GM19193 (cell line): Measurements from ENCODE around the gene LSM5.

ENCODE experiments used
- POLR2A ChIP-seq: IDR thresholded peaks from 4 replicates; pipeline ENCODE4 v1.6.1; 2011; ENCODE audit not compliant: insufficient read depth, insufficient read length; ENCODE audit errors: extremely low read depth

LSM5 gene

DNA sequence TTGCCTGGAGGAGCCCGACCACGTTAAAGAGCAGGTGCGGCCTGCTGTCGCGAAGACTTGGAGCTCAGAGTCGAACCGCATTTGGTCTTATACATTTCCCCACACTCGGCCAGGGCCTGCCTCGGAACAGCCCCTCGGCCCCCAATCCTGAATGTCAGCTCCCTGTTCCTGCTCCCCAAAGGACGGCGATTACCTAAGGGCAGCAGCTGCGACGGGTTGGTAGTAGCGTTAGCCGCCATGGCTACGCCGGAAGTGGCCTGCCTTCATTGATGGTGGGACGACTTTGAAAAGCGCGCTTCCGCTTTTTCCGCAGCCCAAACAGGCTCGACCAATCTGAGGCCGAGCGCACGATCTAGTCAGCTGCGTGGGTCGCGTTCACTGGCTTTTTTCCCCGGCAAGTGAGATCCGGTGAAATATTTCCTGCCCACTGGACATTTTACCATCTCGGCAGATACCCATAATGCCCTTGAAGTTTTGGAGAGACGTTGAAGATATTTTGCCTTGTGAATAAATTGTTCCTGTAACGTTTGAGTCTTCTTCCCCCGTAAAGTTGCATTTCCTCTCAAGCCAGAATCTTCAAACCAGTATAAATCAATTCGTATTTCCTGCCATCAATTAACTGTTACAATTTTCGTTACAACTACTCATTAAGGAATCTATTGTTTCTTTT lies at the start of gene LSM5:
LSM5 (minus strand) TSS at position 254 of the 670 bp plus-strand sequence; CDS start at position 239, 15 bp downstream.
- TF ChIP-seq POLR2A = peak; percentile 81

GRCh38 chr7:32539366-32539765 lies 49.2 kb upstream of the LSM5 start:
- TF ChIP-seq POLR2A = no peak

GRCh38 chr7:32537760-32538159 lies 47.6 kb upstream of the LSM5 start:
- TF ChIP-seq POLR2A = no peak

DNA sequence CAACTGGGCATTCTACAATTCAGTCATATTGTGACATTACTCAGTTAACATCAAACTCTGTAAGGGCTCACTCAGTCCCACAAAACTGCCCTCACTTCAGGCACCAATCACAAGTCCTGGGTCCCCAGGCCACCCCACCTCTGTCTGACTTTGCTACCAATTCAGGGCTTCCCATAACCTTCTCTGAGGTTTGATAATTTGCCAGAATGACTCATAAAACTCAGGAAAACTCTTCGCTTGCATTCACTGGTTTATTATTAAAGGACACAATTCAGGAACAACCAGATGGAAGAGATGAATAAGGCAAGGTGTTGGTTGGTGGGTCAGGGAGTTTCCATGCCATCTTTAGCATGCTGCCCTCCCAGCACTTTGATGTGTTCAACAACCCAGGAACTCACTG lies 46.4 kb upstream of the LSM5 start:
- no peak for TF ChIP-seq POLR2A

GRCh38 chr7:32536016-32536415 lies 45.8 kb upstream of the LSM5 start:
- no peak for TF ChIP-seq POLR2A

- TF ChIP-seq POLR2A = no peak
Observed at GRCh38 chr7:32535162-32535702, 45.1 kb upstream of the LSM5 start.

DNA sequence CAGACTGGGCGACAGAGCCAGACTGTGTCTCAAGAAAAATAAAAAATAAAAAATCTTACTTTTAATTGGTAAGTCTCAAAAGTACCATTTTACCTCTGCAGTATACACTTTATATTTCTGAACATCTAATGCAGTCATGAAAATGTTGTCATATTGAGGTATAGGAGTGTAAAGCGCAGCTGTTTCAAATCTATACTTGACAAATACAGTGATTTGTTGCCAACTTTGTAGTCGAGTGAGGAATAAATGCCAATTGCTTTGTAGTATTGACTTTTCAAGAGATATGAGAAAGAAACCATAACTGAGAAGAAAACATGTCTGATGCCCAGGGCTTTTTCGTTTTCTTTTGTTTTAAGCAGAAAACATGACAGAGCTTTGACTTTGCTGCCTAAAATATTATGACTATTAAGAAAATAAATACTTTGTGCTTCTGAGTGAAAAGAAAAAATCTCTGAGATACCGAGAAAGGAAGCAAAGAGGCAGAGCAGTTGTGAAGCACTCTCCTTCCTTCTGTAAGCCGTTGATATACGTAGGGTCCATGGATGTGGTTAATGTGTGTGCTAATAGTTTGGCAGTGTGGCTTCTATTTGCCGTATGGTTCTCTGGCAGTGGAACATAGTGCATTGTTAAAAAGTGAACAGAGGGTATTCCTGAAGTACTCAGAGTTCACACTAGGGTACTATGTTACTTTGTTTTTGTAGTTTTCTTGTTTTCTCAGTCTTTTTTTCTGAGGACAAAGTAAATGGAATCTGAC lies 43.3 kb upstream of the LSM5 start:
- TF ChIP-seq POLR2A = no peak

- no peak for TF ChIP-seq POLR2A
Observed at GRCh38 chr7:32532716-32533115, 42.5 kb upstream of the LSM5 start.

GRCh38 chr7:32532086-32532485 lies 41.9 kb upstream of the LSM5 start:
- no peak for TF ChIP-seq POLR2A

- TF ChIP-seq POLR2A = no peak
Observed at GRCh38 chr7:32531402-32531801, 41.2 kb upstream of the LSM5 start.

DNA sequence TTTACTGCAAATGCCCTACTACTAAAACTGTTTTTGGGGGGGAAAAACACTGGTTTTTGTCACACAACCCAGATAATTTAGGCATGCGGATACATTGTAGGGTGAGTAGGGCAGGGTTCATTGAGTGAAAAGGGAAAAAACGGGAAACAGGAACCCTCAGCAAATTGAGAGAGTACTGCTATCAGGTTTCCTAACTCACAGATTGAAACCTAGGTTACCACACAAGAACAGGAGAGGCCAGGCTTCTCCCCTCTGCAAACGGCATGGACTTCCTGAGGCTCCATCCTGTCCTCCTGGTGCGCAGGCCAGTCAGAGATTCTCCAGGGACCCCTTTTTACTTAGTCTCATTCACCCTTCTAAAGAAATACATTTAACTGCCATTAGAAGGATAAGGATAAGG lies 35.7 kb upstream of the LSM5 start:
- TF ChIP-seq POLR2A = no peak

GRCh38 chr7:32524631-32525030 lies 34.5 kb upstream of the LSM5 start:
- TF ChIP-seq POLR2A = no peak

- no peak for TF ChIP-seq POLR2A
Observed at GRCh38 chr7:32522746-32523530, 32.8 kb upstream of the LSM5 start.

- no peak for TF ChIP-seq POLR2A
Observed at GRCh38 chr7:32519763-32520162, 29.6 kb upstream of the LSM5 start.

GRCh38 chr7:32518534-32519140 lies 28.5 kb upstream of the LSM5 start:
- TF ChIP-seq POLR2A = no peak
